Esophagus (tissue), 2 donors: ENCODE data around the gene KBTBD7. TPM values are rescaled to one million over a fixed set of nuclear protein-coding genes. Genes with fewer than 3 reads are reported as not detected.

Experiments used
- H3K27ac ChIP-seq, 2 donors: one replicate each; pipeline ENCODE4 v1.5.1; 2013; ENCODE audit warnings: low read depth in 2 of 2, mild to moderate bottlenecking in 2 of 2, inconsistent platforms in 1 of 2, low read length in 1 of 2, moderate library complexity in 1 of 2
- H3K27me3 ChIP-seq, 2 donors: one replicate each; pipeline ENCODE4 v1.6.1; 2013; ENCODE audit warnings: low read length in 2 of 2, control low read depth in 1 of 2, mild to moderate bottlenecking in 1 of 2; ENCODE audit not compliant: insufficient read depth in 2 of 2, control insufficient read depth in 1 of 2
- H3K36me3 ChIP-seq, 2 donors: one replicate each; pipeline ENCODE4 v1.6.1; 2013; ENCODE audit warnings: low read length in 1 of 2; ENCODE audit not compliant: control insufficient read depth in 2 of 2, insufficient read depth in 2 of 2
- H3K4me1 ChIP-seq, 2 donors: one replicate each; pipeline ENCODE4 v1.6.1; 2013; ENCODE audit warnings: low read length in 1 of 2; ENCODE audit not compliant: control insufficient read depth in 2 of 2, insufficient read depth in 2 of 2
- H3K4me3 ChIP-seq, 2 donors: one replicate each; pipeline ENCODE4 v1.5.1; 2013; ENCODE audit warnings: low read length in 2 of 2, mild to moderate bottlenecking in 2 of 2, low read depth in 1 of 2, moderate library complexity in 1 of 2
- H3K9me3 ChIP-seq, 2 donors: one replicate each; pipeline ENCODE4 v1.6.1; 2013; ENCODE audit warnings: mild to moderate bottlenecking in 2 of 2, low read depth in 1 of 2, low read length in 1 of 2, moderate library complexity in 1 of 2; ENCODE audit not compliant: control insufficient read depth in 2 of 2, insufficient read depth in 1 of 2
- WGBS, 2 donors: extraction: QIAGEN DNeasy Blood & Tissue Kit; methylation state at CpG; one replicate each; pipeline ENCODE4 v1.1.7; 2013; 5-methylcytosine and 5-hydroxymethylcytosine counted together
- polyA plus RNA-seq, 2 donors: library from polyadenylated mRNA; stranded (reverse); fragments of 200-250 nt; gene quantifications; one replicate each; pipeline ENCODE4 v1.2.3, GENCODE V29; 2013
- donor health status: healthy with polysubstance abuse.
- donor health status: Bipolar disorder and iron deficiency.

KBTBD7 gene
- polyA plus RNA-seq, 2 donors, result 1.4 to 1.8 TPM

DNA sequence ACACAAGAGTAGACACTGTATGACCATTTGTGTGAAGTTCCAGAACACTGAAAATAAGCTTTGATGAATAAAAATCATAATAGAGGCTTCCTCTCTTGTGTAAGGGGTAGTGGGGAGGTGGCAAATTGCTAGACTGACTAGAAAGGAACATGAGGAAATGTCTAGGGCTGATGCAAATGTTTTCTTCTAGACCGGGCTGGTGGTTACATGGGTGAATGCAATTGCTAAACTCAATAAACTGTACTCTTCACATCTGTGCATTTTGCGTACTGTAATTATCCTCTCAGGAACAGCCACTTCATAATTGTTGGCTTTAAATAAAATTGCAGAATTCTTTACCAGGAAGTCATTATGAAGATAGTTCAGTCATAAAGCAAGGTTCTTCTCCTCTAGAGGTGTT lies 5.2 kb upstream of the KBTBD7 start:
- 75 to 79% methylated on average over 2 of the region's 2 CpGs for WGBS, 2 donors

DNA sequence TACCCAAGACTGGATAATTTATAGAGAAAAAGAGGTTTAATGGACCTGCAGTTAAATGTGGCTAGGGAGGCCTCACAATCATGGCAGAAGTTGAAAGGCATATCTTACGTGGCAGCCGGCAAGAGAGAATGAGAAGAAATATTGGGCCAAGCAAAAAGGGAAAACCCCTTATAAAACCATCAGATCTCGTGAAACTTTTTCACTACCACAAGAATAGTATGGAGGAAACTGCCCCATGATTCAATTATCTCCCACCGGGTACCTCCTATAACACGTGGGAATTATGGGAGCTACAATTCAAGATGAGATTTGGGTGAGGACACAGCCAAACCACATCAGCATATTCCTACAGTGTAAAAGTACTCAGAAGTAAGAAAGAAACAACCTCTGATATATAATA lies 4.7 kb upstream of the KBTBD7 start:
- H3K36me3 ChIP-seq, result no peaks in the 10 kb centered on the region
- H3K4me1 ChIP-seq, result peaks cover 0 to under 1% of the 10 kb centered on the region in 2 donors
- H3K27ac ChIP-seq, result no peak overlapping the region
- WGBS, 2 donors, result 76 to 84% methylated on average over 5 of the region's 5 CpGs
- H3K4me3 ChIP-seq, result no peak overlapping the region
- no peaks in the 10 kb centered on the region for H3K9me3 ChIP-seq
- H3K27me3 ChIP-seq, result no peaks in the 10 kb centered on the region

More for the DNA sequence above, 5.2 kb upstream of the KBTBD7 start:
- no peaks in the 10 kb centered on the region for H3K27me3 ChIP-seq
- no peaks in the 10 kb centered on the region for H3K9me3 ChIP-seq
- H3K36me3 ChIP-seq, result no peaks in the 10 kb centered on the region
- H3K4me3 ChIP-seq, result no peak overlapping the region
- H3K4me1 ChIP-seq, result no peaks in the 10 kb centered on the region
- H3K27ac ChIP-seq, result no peak overlapping the region

DNA sequence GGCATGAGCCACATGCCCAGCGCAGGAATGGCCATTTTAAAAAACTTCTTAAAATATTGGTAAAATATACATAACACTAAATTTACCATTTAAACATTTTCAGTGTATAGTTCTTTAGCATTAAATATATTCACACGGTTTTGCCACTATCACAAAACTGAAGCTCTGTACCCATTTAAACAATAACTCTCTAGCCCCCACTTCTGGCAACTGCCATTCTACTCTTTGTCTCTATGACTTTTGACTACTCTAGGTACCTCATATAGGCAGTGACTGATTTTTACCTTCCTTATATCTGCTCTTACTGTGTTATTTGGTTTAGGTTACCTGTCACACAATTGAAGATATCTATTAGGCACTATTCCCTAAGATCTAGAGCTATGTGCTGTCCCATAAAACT lies 2.3 kb upstream of the KBTBD7 start:
- no peak overlapping the region for H3K27ac ChIP-seq
- WGBS, 2 donors, result 67% methylated on average over 2 of the region's 2 CpGs
- H3K9me3 ChIP-seq, result no peaks in the 10 kb centered on the region
- peaks cover 0 to 8% of the 10 kb centered on the region in 2 donors for H3K4me1 ChIP-seq
- no peak overlapping the region for H3K4me3 ChIP-seq
- no peaks in the 10 kb centered on the region for H3K27me3 ChIP-seq
- no peaks in the 10 kb centered on the region for H3K36me3 ChIP-seq

GRCh38 chr13:41196011-41196410 lies 1.6 kb upstream of the KBTBD7 start:
- no peaks in the 10 kb centered on the region for H3K27me3 ChIP-seq
- H3K36me3 ChIP-seq, result no peaks in the 10 kb centered on the region
- no peak overlapping the region for H3K27ac ChIP-seq
- peaks cover 0 to 8% of the 10 kb centered on the region in 2 donors for H3K4me1 ChIP-seq
- H3K9me3 ChIP-seq, result no peaks in the 10 kb centered on the region
- H3K4me3 ChIP-seq, result no peak overlapping the region

DNA sequence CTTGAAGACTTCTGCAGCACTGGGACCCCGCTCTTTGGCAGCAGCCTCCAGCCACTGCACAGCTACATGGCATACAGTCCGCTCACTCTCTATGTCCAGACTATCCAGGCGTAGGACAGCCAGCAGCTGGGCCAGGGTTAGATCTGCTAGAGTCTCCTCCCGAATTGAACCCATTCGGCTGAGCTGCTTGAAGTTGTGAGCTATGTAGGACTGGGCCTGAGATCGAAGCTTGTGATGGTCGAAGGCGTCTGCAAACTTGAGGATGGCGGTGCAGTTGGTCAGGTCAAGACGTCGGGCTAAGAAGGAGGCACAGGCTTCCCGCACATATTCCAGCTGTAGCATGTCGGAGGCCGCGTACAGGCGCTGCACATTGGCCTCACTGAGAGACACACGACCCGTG lies 900 bp downstream of the KBTBD7 start:
- no peaks in the 10 kb centered on the region for H3K27me3 ChIP-seq
- H3K4me3 ChIP-seq, result peak overlapping the region; percentile 65 to 77
- H3K36me3 ChIP-seq, result no peaks in the 10 kb centered on the region
- no peaks in the 10 kb centered on the region for H3K9me3 ChIP-seq
- 95 to 98% methylated on average over 17 to 18 of the region's 18 CpGs for WGBS, 2 donors
- peaks cover 0 to 8% of the 10 kb centered on the region in 2 donors for H3K4me1 ChIP-seq
- H3K27ac ChIP-seq, result no peak overlapping the region

DNA sequence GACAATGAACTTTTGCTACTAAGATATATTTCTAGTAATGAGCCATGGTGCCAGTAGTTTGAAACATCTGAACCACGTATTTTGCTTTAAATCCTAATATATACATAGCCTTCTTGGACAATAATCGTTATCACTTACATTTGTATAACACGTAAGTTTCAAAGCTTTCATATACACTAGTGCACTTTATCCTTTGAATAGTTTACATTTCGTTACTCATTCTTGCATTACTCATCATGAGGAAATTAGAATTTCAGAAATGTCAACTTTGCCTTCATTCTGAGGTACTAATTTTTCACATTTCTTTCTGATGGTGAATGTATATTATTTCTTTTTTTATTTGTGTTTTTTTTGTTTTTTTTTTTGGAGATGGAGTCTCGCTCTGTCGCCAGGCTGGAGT lies 5.8 kb downstream of the KBTBD7 start:
- 74 to 80% methylated on average over 6 of the region's 6 CpGs for WGBS, 2 donors
- Histone ChIP-seq H3K36me3 (no peaks in the 10 kb centered on the region), H3K9me3 (no peaks in the 10 kb centered on the region), H3K27ac (no peak overlapping the region), H3K27me3 (no peaks in the 10 kb centered on the region), H3K4me3 (no peak overlapping the region), H3K4me1 (peaks cover 0 to 3% of the 10 kb centered on the region in 2 donors)

DNA sequence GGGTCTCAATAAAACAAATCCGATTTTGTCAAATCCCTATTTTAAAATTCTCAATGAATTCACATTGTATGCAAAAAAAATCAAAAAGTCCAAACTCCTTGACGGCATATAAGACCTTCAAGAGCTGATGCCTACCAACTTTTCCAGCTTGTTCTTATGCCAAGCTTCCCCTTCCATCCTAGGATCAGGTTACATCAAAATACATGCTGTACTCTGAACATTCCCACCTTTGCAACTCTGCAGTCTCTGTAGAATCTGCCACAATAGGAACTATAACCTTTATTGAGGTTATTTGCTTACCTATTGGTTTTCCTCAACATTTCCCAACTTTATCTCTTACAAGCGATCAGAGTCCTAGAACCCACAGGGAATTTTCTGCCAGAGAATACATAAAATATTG lies 7.9 kb downstream of the KBTBD7 start:
- Histone ChIP-seq H3K4me1 (no peaks in the 10 kb centered on the region), H3K27me3 (no peaks in the 10 kb centered on the region), H3K4me3 (no peak overlapping the region), H3K36me3 (no peaks in the 10 kb centered on the region), H3K27ac (no peak overlapping the region), H3K9me3 (no peaks in the 10 kb centered on the region)
- 91 to 95% methylated on average over 3 of the region's 3 CpGs for WGBS, 2 donors

GRCh38 chr13:41182231-41182630 lies 12.1 kb downstream of the KBTBD7 start:
- Histone ChIP-seq H3K4me1 (no peaks in the 10 kb centered on the region), H3K36me3 (no peaks in the 10 kb centered on the region), H3K4me3 (no peak overlapping the region), H3K9me3 (no peaks in the 10 kb centered on the region), H3K27ac (no peak overlapping the region), H3K27me3 (no peaks in the 10 kb centered on the region)

DNA sequence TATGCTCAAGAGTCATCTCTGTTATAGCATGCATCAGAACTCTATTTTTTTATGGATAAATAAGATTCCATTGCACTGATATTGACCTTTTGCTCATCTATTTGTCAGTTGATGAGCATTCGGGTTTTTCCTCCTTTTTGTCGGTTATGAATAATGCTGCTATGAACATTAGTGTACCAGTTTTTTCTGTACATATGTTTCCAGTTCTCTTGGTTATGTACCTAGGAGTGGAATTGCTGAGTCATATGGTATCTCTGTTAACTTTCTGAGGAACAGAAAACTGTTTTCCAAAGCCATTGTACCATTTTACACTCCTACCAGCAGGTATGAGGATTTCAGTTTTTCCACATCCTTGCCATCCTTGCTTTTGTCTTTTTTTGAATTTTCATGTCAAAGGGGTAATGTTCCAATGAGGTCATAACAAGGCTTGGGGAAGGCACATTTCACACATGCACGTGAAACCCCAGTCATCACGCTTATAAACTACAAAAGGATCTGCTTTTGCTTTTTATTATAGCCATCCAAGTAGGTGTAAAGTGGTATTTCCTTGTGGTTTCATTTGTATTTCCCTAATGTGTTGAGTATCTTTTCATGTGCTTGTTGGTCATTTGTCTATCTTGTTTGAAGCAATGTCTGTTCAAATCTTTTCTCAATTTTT lies 14.6 kb downstream of the KBTBD7 start:
- H3K27ac ChIP-seq, result no peak overlapping the region
- WGBS, 2 donors, result 78 to 79% methylated on average over 4 of the region's 4 CpGs

DNA sequence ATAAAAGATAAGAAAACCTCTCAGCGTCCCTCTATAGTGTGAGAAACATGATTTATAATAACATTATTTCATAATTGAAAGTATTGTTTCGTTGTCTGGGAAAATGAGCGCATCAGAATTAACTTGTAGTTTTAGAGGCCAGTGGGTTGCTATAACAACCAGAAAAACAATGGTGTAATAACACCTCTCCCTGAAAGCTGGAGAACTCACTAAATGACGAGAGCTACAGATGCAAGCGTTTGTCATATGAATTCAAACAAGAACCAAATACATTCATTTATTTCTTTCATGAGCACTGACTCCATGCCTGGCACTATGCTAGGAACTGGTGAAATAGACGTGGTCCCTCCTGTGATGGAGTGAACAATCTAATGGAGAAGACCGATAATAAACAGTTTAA lies 16.3 kb downstream of the KBTBD7 start:
- Histone ChIP-seq H3K27ac (no peak overlapping the region), H3K27me3 (no peaks in the 10 kb centered on the region), H3K4me3 (no peak overlapping the region), H3K4me1 (no peaks in the 10 kb centered on the region), H3K36me3 (no peaks in the 10 kb centered on the region), H3K9me3 (no peaks in the 10 kb centered on the region)
- 73 to 79% methylated on average over 7 of the region's 7 CpGs for WGBS, 2 donors

More for the DNA sequence above, 14.6 kb downstream of the KBTBD7 start:
- Histone ChIP-seq H3K36me3 (no peaks in the 10 kb centered on the region), H3K4me3 (no peak overlapping the region), H3K9me3 (no peaks in the 10 kb centered on the region), H3K27me3 (no peaks in the 10 kb centered on the region), H3K4me1 (no peaks in the 10 kb centered on the region)
